Esophagus muscularis mucosa (tissue), 4 donors: Measurements from ENCODE around the gene POLH. TPM values are rescaled to one million over a fixed set of nuclear protein-coding genes. Genes with fewer than 3 reads are reported as not detected.
"Not testable (repeated sequence)": the region's sequence is repeated elsewhere in the genome, so short reads cannot be mapped to it uniquely, and the experiment has no call there.

Source experiments
- DNase-seq: peaks from one replicate; pipeline ENCODE4 v3.0.0-alpha.2; 2017; ENCODE audit errors: extremely low spot score
- H3K27ac ChIP-seq, 4 donors: fragments of 200-600 bp; sonication (generic); replicated peaks in 1 of 4; 1 replicate in 3 of 4; 2 replicates in 1 of 4; pipeline ENCODE4 v1.5.1; 2016 to 2019; ENCODE audit warnings: mild to moderate bottlenecking in 1 of 4
- H3K27me3 ChIP-seq, 4 donors: fragments of 200-600 bp; sonication (generic); one replicate each; pipeline versions ENCODE4 v1.5.1 to v1.6.0; 2016 to 2019
- H3K36me3 ChIP-seq, 4 donors: fragments of 200-600 bp; sonication (generic); one replicate each; pipeline ENCODE4 v1.5.1; 2016 to 2019
- H3K4me1 ChIP-seq, 4 donors: fragments of 200-600 bp; sonication (generic); one replicate each; pipeline ENCODE4 v1.5.1; 2016 to 2019
- H3K4me3 ChIP-seq, 4 donors: fragments of 200-600 bp; sonication (generic); 1 replicate in 2 of 4; 2 replicates in 2 of 4; pipeline ENCODE4 v1.5.1; 2016 to 2019; ENCODE audit warnings: mild to moderate bottlenecking in 4 of 4, moderate library complexity in 1 of 4
- H3K9me3 ChIP-seq, 4 donors: fragments of 200-600 bp; sonication (generic); 1 replicate in 3 of 4; 2 replicates in 1 of 4; pipeline ENCODE4 v1.5.1; 2016 to 2019
- EP300 ChIP-seq: sonication (generic); formaldehyde crosslinking; IDR thresholded peaks from one replicate; pipeline ENCODE4 v1.6.1; 2017; ENCODE audit warnings: antibody characterized with exemption
- POLR2A ChIP-seq: fragments of 450-650 bp; IDR thresholded peaks from one replicate; pipeline ENCODE4 v1.6.1; 2017; ENCODE audit warnings: antibody characterized with exemption, moderate library complexity, mild to moderate bottlenecking, low read depth
- POLR2AphosphoS5 ChIP-seq, 2 donors: sonication (generic); formaldehyde crosslinking; IDR thresholded peaks; one replicate each; pipeline ENCODE4 v1.6.1; 2017; ENCODE audit warnings: antibody characterized with exemption in 2 of 2
- WGBS: methylation state at CpG from one replicate; pipeline ENCODE4 v1.1.5; 2018; 5-methylcytosine and 5-hydroxymethylcytosine counted together
- intact Hi-C: fragments of 100-400 bp; cut with DNase I; formaldehyde crosslinking; loops from one replicate; pipeline ENCODE4 v1.15.1; 2023
- total RNA-seq, 4 donors: library from RNA; depleted of rRNA; stranded (reverse); fragments of >200 nt; gene quantifications; one replicate each; pipeline versions ENCODE4 v1.1.0 to v1.2.1, GENCODE V29; 2016
- TF ChIP-seq, protein P1 (sequence below), 3 experiments: fragments of 200-600 bp in 2 of 3; fragments of 450-650 bp in 1 of 3; sonication (generic) in 2 of 3; IDR thresholded peaks; one replicate each; pipeline ENCODE4 v1.5.1; 2017 to 2019; ENCODE audit warnings: antibody characterized with exemption in 3 of 3, mild to moderate bottlenecking in 2 of 3, moderate library complexity in 1 of 3

The POLH gene
- total RNA-seq, 4 donors from 2014 or later = 6.1 to 9.6 (median 7.7) TPM

DNA sequence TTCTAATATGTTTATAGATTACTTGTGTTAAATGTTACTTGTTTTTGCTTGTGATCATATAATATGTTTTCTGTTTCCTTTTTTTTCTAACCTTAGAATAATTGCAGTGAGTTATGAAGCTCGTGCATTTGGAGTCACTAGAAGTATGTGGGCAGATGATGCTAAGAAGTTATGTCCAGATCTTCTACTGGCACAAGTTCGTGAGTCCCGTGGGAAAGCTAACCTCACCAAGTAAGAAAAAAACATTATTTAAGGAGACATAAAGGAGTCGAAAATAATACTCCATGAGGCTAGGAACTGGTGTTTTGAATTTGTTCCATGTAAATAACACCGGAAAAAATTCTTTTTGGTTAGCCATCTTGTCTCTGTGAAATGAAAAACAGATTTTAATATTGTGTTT is 6.9 kb downstream of the POLH start:
- Histone ChIP-seq H3K4me3 (no peak overlapping the region), H3K9me3 (no peaks in the 10 kb centered on the region), H3K36me3 (peaks cover 24 to 58% (median 52%) of the 10 kb centered on the region in 4 donors), H3K27me3 (no peaks in the 10 kb centered on the region), H3K27ac (no peak overlapping the region), H3K4me1 (peaks cover 0 to 6% (median 6%) of the 10 kb centered on the region in 4 donors)
- intact Hi-C loops = no loop called here
- DNase-seq = no peak
- 76% methylated on average over 5 of the region's 5 CpGs for WGBS
- TF ChIP-seq POLR2AphosphoS5 (IDR thresholded peaks at IDR 0.05) (no peak), EP300 (no peak), POLR2A (no peak)
- TF ChIP-seq, protein P1, sequence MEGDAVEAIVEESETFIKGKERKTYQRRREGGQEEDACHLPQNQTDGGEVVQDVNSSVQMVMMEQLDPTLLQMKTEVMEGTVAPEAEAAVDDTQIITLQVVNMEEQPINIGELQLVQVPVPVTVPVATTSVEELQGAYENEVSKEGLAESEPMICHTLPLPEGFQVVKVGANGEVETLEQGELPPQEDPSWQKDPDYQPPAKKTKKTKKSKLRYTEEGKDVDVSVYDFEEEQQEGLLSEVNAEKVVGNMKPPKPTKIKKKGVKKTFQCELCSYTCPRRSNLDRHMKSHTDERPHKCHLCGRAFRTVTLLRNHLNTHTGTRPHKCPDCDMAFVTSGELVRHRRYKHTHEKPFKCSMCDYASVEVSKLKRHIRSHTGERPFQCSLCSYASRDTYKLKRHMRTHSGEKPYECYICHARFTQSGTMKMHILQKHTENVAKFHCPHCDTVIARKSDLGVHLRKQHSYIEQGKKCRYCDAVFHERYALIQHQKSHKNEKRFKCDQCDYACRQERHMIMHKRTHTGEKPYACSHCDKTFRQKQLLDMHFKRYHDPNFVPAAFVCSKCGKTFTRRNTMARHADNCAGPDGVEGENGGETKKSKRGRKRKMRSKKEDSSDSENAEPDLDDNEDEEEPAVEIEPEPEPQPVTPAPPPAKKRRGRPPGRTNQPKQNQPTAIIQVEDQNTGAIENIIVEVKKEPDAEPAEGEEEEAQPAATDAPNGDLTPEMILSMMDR (IDR thresholded peaks at IDR 0.05) = no peak

- H3K4me3 ChIP-seq = no peak overlapping the region
- WGBS = 93% methylated on average over 7 of the region's 7 CpGs
- H3K36me3 ChIP-seq = peaks cover 35 to 77% (median 61%) of the 10 kb centered on the region in 4 donors
- no peak for DNase-seq
- TF ChIP-seq EP300 = no peak
- TF ChIP-seq POLR2A = no peak
- TF ChIP-seq, protein P1 (IDR thresholded peaks at IDR 0.05) = no peak
- TF ChIP-seq POLR2AphosphoS5 (IDR thresholded peaks at IDR 0.05) = no peak
- H3K9me3 ChIP-seq = no peaks in the 10 kb centered on the region
- H3K4me1 ChIP-seq = no peaks in the 10 kb centered on the region
- H3K27ac ChIP-seq = no peak overlapping the region
- intact Hi-C loops = no loop called here
- no peaks in the 10 kb centered on the region for H3K27me3 ChIP-seq
Measured at GRCh38 chr6:43584892-43585570, 9.0 kb downstream of the POLH start.

- Histone ChIP-seq H3K9me3 (no peaks in the 10 kb centered on the region), H3K27ac (no peak overlapping the region), H3K36me3 (peaks cover 31 to 94% (median 64%) of the 10 kb centered on the region in 4 donors), H3K4me3 (no peak overlapping the region), H3K27me3 (no peaks in the 10 kb centered on the region), H3K4me1 (no peaks in the 10 kb centered on the region)
- intact Hi-C loops = no loop called here
- DNase-seq = no peak
- WGBS = 97% methylated on average over 5 of the region's 5 CpGs
- TF ChIP-seq POLR2AphosphoS5 (IDR thresholded peaks at IDR 0.05) (no peak), POLR2A (no peak), EP300 (no peak)
- TF ChIP-seq, protein P1 (IDR thresholded peaks at IDR 0.05) = no peak
Measured at GRCh38 chr6:43588194-43588593, 12.2 kb downstream of the POLH start.

DNA sequence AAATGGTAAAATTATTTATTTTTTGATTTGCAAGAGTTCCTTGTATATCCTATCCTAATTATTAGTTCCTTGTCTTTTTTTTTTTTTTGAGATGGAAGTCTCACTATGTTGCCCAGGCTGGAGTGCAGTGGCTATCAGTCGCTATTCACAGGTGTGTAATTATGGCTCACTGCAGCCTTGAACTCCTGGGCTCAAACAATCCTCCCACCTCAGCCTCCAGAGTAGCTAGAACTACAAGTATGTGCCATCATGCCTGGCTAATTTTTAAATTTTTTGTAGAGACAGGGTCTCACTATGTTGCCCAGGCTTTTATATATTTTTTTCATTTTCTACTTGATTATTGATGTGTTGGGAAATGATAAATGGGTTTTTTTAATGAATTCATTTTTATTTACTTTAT is 13.6 kb downstream of the POLH start:
- H3K4me3 ChIP-seq, H3K27ac ChIP-seq, H3K9me3 ChIP-seq, H3K27me3 ChIP-seq, H3K4me1 ChIP-seq, intact Hi-C loops, DNase-seq: not testable (repeated sequence)
- WGBS = 91% methylated on average over 1 of the region's 1 CpG
- peaks cover 19 to 84% (median 51%) of the 10 kb centered on the region in 4 donors for H3K36me3 ChIP-seq

DNA sequence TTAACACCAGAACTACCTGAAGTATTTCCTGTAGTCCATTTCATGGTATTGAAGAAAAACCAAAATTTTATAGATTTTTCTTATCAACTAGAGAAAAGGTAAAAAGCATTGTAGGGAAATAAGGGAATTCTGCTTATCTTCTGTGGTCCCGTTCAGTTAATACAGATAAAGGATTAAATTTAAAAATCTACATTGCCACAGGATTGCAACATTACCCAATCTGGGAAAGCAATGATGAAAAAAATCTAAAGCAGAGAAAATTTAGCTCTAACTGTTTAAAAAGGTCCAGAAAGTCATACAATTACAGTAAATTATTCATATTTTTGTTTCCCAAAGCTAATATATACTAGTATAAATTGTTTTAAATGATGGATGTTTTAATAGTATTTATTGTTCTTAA is 18.0 kb downstream of the POLH start:
- Histone ChIP-seq H3K9me3 (no peaks in the 10 kb centered on the region), H3K36me3 (peaks cover 4 to 66% (median 30%) of the 10 kb centered on the region in 4 donors), H3K27me3 (no peaks in the 10 kb centered on the region), H3K27ac (no peak overlapping the region), H3K4me1 (no peaks in the 10 kb centered on the region), H3K4me3 (no peak overlapping the region)
- 80% methylated on average over 1 of the region's 1 CpG for WGBS
- no peak for DNase-seq
- TF ChIP-seq POLR2AphosphoS5 (IDR thresholded peaks at IDR 0.05) = no peak
- intact Hi-C loops = no loop called here

- H3K27me3 ChIP-seq = no peaks in the 10 kb centered on the region
- H3K9me3 ChIP-seq = no peaks in the 10 kb centered on the region
- WGBS = 96% methylated on average over 2 of the region's 2 CpGs
- no peak overlapping the region for H3K27ac ChIP-seq
- H3K4me1 ChIP-seq = peaks cover 0 to 4% (median 0%) of the 10 kb centered on the region in 4 donors
- no peak for TF ChIP-seq POLR2A
- no peak for TF ChIP-seq EP300
- TF ChIP-seq POLR2AphosphoS5 (IDR thresholded peaks at IDR 0.05) = no peak
- TF ChIP-seq, protein P1 (IDR thresholded peaks at IDR 0.05) = no peak
- DNase-seq = no peak
- H3K4me3 ChIP-seq = no peak overlapping the region
- intact Hi-C loops = no loop called here
- H3K36me3 ChIP-seq = peaks cover 12 to 83% (median 52%) of the 10 kb centered on the region in 4 donors
Measured at GRCh38 chr6:43600595-43600994, 24.6 kb downstream of the POLH start.
